Trophoblast cell (in vitro differentiated cells and primary cell): ENCODE data around the gene CHCHD6.

ENCODE experiments used
- DNase-seq, 2 donors: peaks; one replicate each; pipeline ENCODE4 v3.0.0-alpha.2; 2016
- H2AFZ ChIP-seq: 2 replicates; pipeline ENCODE4 v1.6.1; 2013; ENCODE audit warnings: low read length, moderate library complexity, mild to moderate bottlenecking; ENCODE audit not compliant: insufficient read depth, poor library complexity
- H2AK5ac ChIP-seq: 2 replicates; pipeline ENCODE4 v1.6.1; 2013; ENCODE audit warnings: mild to moderate bottlenecking, low read length
- H2BK120ac ChIP-seq: 2 replicates; pipeline ENCODE4 v1.6.1; 2013; ENCODE audit warnings: low read length, mild to moderate bottlenecking, moderate library complexity; ENCODE audit not compliant: insufficient read depth, poor library complexity
- H2BK12ac ChIP-seq: 2 replicates; pipeline ENCODE4 v1.6.1; 2013; ENCODE audit warnings: mild to moderate bottlenecking, low read length, moderate library complexity
- H2BK5ac ChIP-seq: 2 replicates; pipeline ENCODE4 v1.6.1; 2013; ENCODE audit warnings: low read length, low read depth, moderate library complexity, mild to moderate bottlenecking; ENCODE audit not compliant: poor library complexity
- H3K14ac ChIP-seq: 2 replicates; pipeline ENCODE4 v1.6.1; 2013; ENCODE audit warnings: mild to moderate bottlenecking, low read length
- H3K18ac ChIP-seq: 2 replicates; pipeline ENCODE4 v1.6.1; 2013; ENCODE audit warnings: mild to moderate bottlenecking, low read length
- H3K23ac ChIP-seq: 2 replicates; pipeline ENCODE4 v1.6.1; 2013; ENCODE audit warnings: low read length
- H3K27ac ChIP-seq: 2 replicates; pipeline ENCODE4 v1.5.1; 2013; ENCODE audit warnings: low read depth, mild to moderate bottlenecking, inconsistent platforms, low read length, moderate library complexity
- H3K27me3 ChIP-seq: 2 replicates; pipeline ENCODE4 v1.6.1; 2013; ENCODE audit warnings: inconsistent platforms, mild to moderate bottlenecking, low read length, moderate library complexity; ENCODE audit not compliant: insufficient read depth
- H3K36me3 ChIP-seq, 2 experiments: 1 replicate in 1 of 2; 2 replicates in 1 of 2; pipeline ENCODE4 v1.6.1; 2013; ENCODE audit warnings: low read length in 2 of 2, mild to moderate bottlenecking in 2 of 2, moderate library complexity in 1 of 2; ENCODE audit not compliant: insufficient read depth in 2 of 2, control insufficient read depth in 1 of 2
- H3K4ac ChIP-seq: 2 replicates; pipeline ENCODE4 v1.6.1; 2013; ENCODE audit warnings: low read depth, mild to moderate bottlenecking, low read length, moderate library complexity
- H3K4me1 ChIP-seq, 2 experiments: 1 replicate in 1 of 2; 2 replicates in 1 of 2; pipeline ENCODE4 v1.6.1; 2013; ENCODE audit warnings: low read length in 2 of 2, mild to moderate bottlenecking in 2 of 2, moderate library complexity in 1 of 2; ENCODE audit not compliant: insufficient read depth in 2 of 2, control insufficient read depth in 1 of 2
- H3K4me2 ChIP-seq: 2 replicates; pipeline ENCODE4 v1.6.1; 2013; ENCODE audit warnings: inconsistent platforms, mild to moderate bottlenecking, low read length, moderate library complexity
- H3K4me3 ChIP-seq: 2 replicates; pipeline ENCODE4 v1.5.1; 2013; ENCODE audit warnings: mild to moderate bottlenecking, low read depth, low read length, inconsistent platforms
- H3K79me1 ChIP-seq: one replicate; pipeline ENCODE4 v1.6.1; 2013; ENCODE audit warnings: low read length
- H3K79me2 ChIP-seq: 2 replicates; pipeline ENCODE4 v1.6.1; 2013; ENCODE audit warnings: low read length, mild to moderate bottlenecking; ENCODE audit not compliant: control insufficient read depth, insufficient read depth, poor library complexity
- H3K9ac ChIP-seq: 2 replicates; pipeline ENCODE4 v1.6.1; 2013; ENCODE audit warnings: mild to moderate bottlenecking, low read length
- H3K9me3 ChIP-seq: 2 replicates; pipeline ENCODE4 v1.6.1; 2013; ENCODE audit warnings: low read depth, mild to moderate bottlenecking, control low read depth, inconsistent platforms, low read length; ENCODE audit not compliant: insufficient read depth
- H4K12ac ChIP-seq: 2 replicates; pipeline ENCODE4 v1.6.1; 2013; ENCODE audit warnings: low read depth, mild to moderate bottlenecking, low read length, moderate library complexity
- H4K8ac ChIP-seq: 2 replicates; pipeline ENCODE4 v1.6.1; 2013; ENCODE audit warnings: low read depth, mild to moderate bottlenecking, low read length, moderate library complexity
- H4K91ac ChIP-seq: one replicate; pipeline ENCODE4 v1.6.1; 2013; ENCODE audit warnings: low read depth, mild to moderate bottlenecking, low read length, moderate library complexity
- WGBS: extraction: QIAGEN DNeasy Blood & Tissue Kit; methylation state at CpG from one replicate; pipeline ENCODE4 v1.1.7; 2013; ENCODE audit warnings: missing lambda C conversion rate; ENCODE audit not compliant: insufficient read length, insufficient coverage; ENCODE audit errors: extremely low coverage; 5-methylcytosine and 5-hydroxymethylcytosine counted together

The CHCHD6 gene

DNA sequence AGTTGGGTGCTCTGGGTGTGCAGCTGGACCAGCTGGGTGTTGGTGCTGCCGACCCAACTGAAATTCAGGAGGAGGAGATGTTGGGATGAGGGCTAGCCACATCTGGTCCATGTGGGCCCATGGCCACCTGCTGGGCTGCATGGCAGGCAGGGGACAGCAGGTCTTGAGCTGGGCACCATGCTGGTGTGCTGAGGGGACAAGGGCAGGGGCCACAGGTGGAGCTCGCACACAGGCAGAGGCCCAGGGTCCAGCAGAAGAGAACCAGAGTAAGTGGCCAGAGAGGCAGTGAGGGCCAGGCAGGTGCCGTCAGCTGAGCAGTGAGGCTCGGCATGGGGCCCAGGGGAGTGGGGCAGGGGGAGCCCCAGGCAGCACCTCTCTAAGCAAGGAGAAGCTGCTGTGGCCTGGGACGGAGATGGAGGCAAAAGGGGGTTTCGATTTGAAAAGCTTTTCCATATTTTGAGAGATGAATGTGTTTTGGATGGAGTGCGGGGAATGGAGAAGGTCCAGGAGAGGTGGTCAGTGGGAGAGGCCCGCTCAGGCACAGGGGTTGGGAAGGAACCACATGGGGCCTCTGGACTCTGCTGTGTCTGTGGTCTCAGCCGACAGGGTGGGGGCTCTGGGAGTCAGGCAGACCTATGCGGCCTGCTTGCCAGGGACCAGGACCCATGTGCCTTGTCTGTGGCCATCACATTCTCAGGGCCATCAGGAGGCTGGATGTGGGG, 248.4 kb downstream of the CHCHD6 start:
- WGBS, result 100% methylated on average over 2 of the region's 10 CpGs
- H3K4ac ChIP-seq, result no peak overlapping the region
- no peaks in the 10 kb centered on the region for H3K79me2 ChIP-seq

DNA sequence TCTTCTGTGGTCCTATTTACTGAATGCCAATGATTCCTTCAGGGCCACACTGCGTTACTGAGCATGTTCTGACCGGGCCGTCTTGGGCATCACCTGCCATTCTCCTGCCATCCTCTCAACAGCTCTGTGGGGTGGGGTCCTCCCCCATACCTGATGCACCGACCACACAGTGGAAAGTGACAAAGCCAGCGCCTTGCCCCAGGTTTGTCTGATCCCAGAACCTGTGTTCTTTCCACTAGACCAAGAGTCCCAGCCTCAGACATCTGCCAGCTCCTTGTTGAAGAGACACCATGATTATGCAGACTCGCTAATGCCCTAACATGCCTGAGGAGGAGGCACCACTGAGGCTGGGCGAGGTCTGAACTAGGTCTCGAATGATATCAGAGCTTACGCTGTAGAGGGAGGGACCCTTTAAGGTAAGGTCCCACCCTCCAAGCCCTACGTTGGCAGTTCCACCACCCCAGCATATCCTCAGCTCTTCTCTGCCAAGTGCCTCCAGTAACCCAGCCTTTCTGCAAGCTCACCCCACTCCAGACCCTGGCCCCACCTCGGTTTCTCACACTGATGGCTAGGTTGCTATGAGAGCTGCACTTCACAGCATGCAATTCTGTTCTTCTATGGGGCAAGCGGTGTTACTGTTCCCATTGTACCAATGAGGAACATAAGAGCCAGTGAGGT, 249.1 kb downstream of the CHCHD6 start:
- no peak overlapping the region for H3K9ac ChIP-seq
- no peaks in the 10 kb centered on the region for H3K4me1 ChIP-seq
- H3K27ac ChIP-seq, result no peak overlapping the region
- no peak overlapping the region for H4K91ac ChIP-seq
- H2BK120ac ChIP-seq, result no peak overlapping the region
- no peak overlapping the region for H3K18ac ChIP-seq
- no peaks in the 10 kb centered on the region for H3K36me3 ChIP-seq
- H2BK12ac ChIP-seq, result no peak overlapping the region
- H3K23ac ChIP-seq, result no peak overlapping the region
- no peak overlapping the region for H2AK5ac ChIP-seq
- no peaks in the 10 kb centered on the region for H3K79me2 ChIP-seq
- H3K4me3 ChIP-seq, result no peak overlapping the region
- no CpG with 5 or more reads among the region's 12 CpGs for WGBS
- no peak for DNase-seq
- no peaks in the 10 kb centered on the region for H3K79me1 ChIP-seq
- H4K12ac ChIP-seq, result no peak overlapping the region
- H3K14ac ChIP-seq, result no peak overlapping the region
- H2AFZ ChIP-seq, result no peak overlapping the region
- H3K27me3 ChIP-seq, result no peaks in the 10 kb centered on the region
- H3K4me2 ChIP-seq, result no peak overlapping the region
- no peak overlapping the region for H2BK5ac ChIP-seq
- no peaks in the 10 kb centered on the region for H3K9me3 ChIP-seq
- no peak overlapping the region for H3K4ac ChIP-seq
- no peak overlapping the region for H4K8ac ChIP-seq

More for the DNA sequence above, 248.4 kb downstream of the CHCHD6 start:
- Histone ChIP-seq H3K18ac (no peak overlapping the region), H3K9me3 (no peaks in the 10 kb centered on the region), H2BK12ac (no peak overlapping the region), H2AK5ac (no peak overlapping the region), H2AFZ (no peak overlapping the region), H3K14ac (no peak overlapping the region), H3K36me3 (no peaks in the 10 kb centered on the region), H3K27me3 (no peaks in the 10 kb centered on the region), H3K4me2 (no peak overlapping the region), H4K8ac (no peak overlapping the region), H2BK120ac (no peak overlapping the region), H3K4me3 (no peak overlapping the region), H3K23ac (no peak overlapping the region), H3K27ac (no peak overlapping the region), H3K9ac (no peak overlapping the region), H3K79me1 (no peaks in the 10 kb centered on the region), H4K12ac (no peak overlapping the region), H3K4me1 (no peaks in the 10 kb centered on the region), H2BK5ac (no peak overlapping the region), H4K91ac (no peak overlapping the region)
- DNase-seq, result no peak

DNA sequence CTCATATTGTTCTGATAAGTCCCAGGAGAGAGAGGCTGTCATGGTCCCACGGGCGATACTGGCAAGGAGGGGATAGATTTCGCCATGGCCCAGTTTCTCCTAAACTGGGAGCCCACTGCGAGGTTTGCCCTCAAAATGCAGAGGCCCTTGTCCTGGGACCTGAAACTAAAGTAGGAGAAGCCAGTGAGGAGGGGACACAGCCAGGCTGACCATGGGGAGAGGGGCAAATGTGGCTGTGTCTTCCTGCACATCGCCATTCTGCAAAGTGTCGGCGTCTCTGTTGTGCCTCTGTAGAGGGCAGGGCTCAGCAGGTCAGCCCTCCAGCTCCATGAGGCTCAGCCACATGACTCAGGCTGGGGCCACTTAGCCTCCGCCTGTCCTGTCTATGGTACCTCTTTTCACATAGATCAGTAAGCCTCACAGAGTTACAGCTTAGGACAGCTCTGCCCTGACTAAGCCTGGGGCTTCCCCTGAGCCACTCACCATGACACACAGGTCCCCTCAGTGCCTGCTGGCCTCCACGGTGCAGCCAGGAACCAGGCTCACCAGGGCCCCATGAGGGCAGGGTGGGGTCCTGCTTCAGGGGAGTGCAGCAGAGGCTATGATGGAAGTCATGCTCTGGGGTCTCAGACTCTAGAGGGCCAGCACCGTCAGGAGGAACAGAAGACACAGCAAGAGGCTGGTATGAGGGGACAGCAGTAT, 250.3 kb downstream of the CHCHD6 start:
- Histone ChIP-seq H3K14ac (no peak overlapping the region), H3K27me3 (no peaks in the 10 kb centered on the region), H4K8ac (no peak overlapping the region), H3K36me3 (no peaks in the 10 kb centered on the region), H3K79me2 (no peaks in the 10 kb centered on the region), H3K79me1 (no peaks in the 10 kb centered on the region), H3K9me3 (no peaks in the 10 kb centered on the region), H3K18ac (no peak overlapping the region), H2BK5ac (no peak overlapping the region), H3K9ac (no peak overlapping the region), H2BK120ac (no peak overlapping the region), H2AK5ac (no peak overlapping the region), H2BK12ac (no peak overlapping the region), H4K12ac (no peak overlapping the region), H3K4me1 (no peaks in the 10 kb centered on the region), H3K4me3 (no peak overlapping the region), H3K27ac (no peak overlapping the region), H3K4ac (no peak overlapping the region), H2AFZ (no peak overlapping the region), H3K4me2 (no peak overlapping the region), H3K23ac (no peak overlapping the region), H4K91ac (no peak overlapping the region)
- DNase-seq, result peak; percentile 2 to 5
- no CpG with 5 or more reads among the region's 10 CpGs for WGBS

DNA sequence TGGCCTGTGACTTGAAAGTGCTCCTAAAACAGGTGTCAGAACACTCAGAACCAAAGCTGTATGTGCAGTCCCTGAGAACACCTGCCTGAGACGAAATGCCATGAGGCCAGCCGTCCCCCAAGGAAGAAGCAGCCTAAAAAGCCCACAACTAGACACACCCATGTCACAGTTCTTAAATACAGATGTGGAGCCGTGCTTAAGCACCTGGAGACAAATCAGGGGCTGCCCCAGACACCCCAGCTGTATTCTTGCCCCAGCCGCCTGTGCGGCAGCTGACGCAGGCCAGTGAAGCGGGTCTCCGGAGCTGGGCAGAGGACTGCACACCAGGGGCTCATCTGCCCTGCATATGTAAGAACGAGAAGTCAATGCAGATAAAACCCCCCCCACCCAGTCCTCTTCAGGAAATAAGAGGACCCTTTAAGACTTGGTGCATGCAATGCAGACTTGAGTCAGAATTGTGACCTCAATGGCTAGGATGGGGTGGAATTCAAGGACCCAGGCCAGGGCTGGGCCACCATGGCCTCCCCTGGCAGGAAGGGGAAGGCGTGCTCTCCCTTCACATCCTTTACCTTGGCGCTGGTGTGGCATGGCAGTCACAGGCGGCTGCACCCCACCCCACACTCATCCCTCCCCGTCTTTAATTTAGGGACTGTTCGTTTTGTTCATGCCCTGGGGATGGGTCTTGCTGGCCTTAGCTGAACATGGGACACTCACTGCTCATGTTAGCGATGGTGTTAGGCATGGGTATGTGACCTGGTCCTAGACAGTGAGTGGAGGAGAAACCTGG, 251.2 kb downstream of the CHCHD6 start:
- H3K27me3 ChIP-seq, result no peaks in the 10 kb centered on the region
- H3K9ac ChIP-seq, result no peak overlapping the region
- H3K79me2 ChIP-seq, result no peaks in the 10 kb centered on the region

More for the DNA sequence above, 251.2 kb downstream of the CHCHD6 start:
- no peak overlapping the region for H2BK120ac ChIP-seq
- H2BK5ac ChIP-seq, result no peak overlapping the region
- H3K79me1 ChIP-seq, result no peaks in the 10 kb centered on the region
- H3K4me3 ChIP-seq, result no peak overlapping the region
- no peak for DNase-seq
- no peak overlapping the region for H4K12ac ChIP-seq
- no peaks in the 10 kb centered on the region for H3K9me3 ChIP-seq
- no peak overlapping the region for H2AFZ ChIP-seq
- no peak overlapping the region for H3K27ac ChIP-seq
- H4K91ac ChIP-seq, result no peak overlapping the region
- H3K4me1 ChIP-seq, result peaks cover 3% of the 10 kb centered on the region in 2 experiments
- no peak overlapping the region for H2BK12ac ChIP-seq
- no peak overlapping the region for H4K8ac ChIP-seq
- no CpG with 5 or more reads among the region's 15 CpGs for WGBS
- H3K4ac ChIP-seq, result no peak overlapping the region
- no peaks in the 10 kb centered on the region for H3K36me3 ChIP-seq
- H3K18ac ChIP-seq, result no peak overlapping the region
- no peak overlapping the region for H3K23ac ChIP-seq
- H3K14ac ChIP-seq, result no peak overlapping the region
- no peak overlapping the region for H3K4me2 ChIP-seq
- H2AK5ac ChIP-seq, result no peak overlapping the region
